Loucy (cell line): ENCODE results near the gene PMEL.
"Not testable (repeated sequence)": the region's sequence is repeated elsewhere in the genome, so short reads cannot be mapped to it uniquely, and the experiment has no call there.

Experiments used
- H2AFZ ChIP-seq: fragments of 200-600 bp; sonication (generic); 2 replicates; pipeline ENCODE4 v1.6.0; 2016; ENCODE audit warnings: antibody characterized with exemption, mild to moderate bottlenecking, low read length, moderate library complexity
- H3F3A ChIP-seq: fragments of 200-600 bp; 2 replicates; pipeline ENCODE4 v1.6.0; 2016; ENCODE audit warnings: antibody characterized with exemption, low read depth, mild to moderate bottlenecking
- H3K27me3 ChIP-seq: fragments of 200-600 bp; sonication (generic); 2 replicates; pipeline ENCODE4 v1.6.1; 2014; ENCODE audit warnings: low read length, mild to moderate bottlenecking; ENCODE audit not compliant: insufficient read depth, poor library complexity, severe bottlenecking
- H3K36me3 ChIP-seq: fragments of 200-600 bp; sonication (generic); 2 replicates; pipeline ENCODE4 v1.6.1; 2016; ENCODE audit warnings: low read length; ENCODE audit not compliant: insufficient read depth
- H3K4me1 ChIP-seq: fragments of 200-600 bp; sonication (generic); 2 replicates; pipeline ENCODE4 v1.5.1; 2014; ENCODE audit warnings: low read length, mild to moderate bottlenecking; ENCODE audit not compliant: insufficient read depth, poor library complexity, severe bottlenecking
- H3K4me2 ChIP-seq: fragments of 200-600 bp; sonication (generic); 2 replicates; pipeline ENCODE4 v1.6.0; 2014; ENCODE audit warnings: antibody characterized with exemption, low read length, low read depth, mild to moderate bottlenecking; ENCODE audit not compliant: poor library complexity, severe bottlenecking
- H3K4me3 ChIP-seq: fragments of 200-600 bp; sonication (generic); 2 replicates; pipeline ENCODE4 v1.5.1; 2014; ENCODE audit warnings: low read length, mild to moderate bottlenecking, mixed read lengths; ENCODE audit not compliant: poor library complexity, severe bottlenecking
- H3K79me2 ChIP-seq: fragments of 200-600 bp; sonication (generic); 2 replicates; pipeline ENCODE4 v1.6.1; 2014; ENCODE audit warnings: low read length; ENCODE audit not compliant: insufficient read depth
- H3K9ac ChIP-seq: fragments of 200-600 bp; sonication (generic); 2 replicates; pipeline ENCODE4 v1.6.0; 2014; ENCODE audit warnings: mild to moderate bottlenecking, low read depth, low read length, moderate library complexity; ENCODE audit not compliant: poor library complexity, severe bottlenecking
- H3K9me2 ChIP-seq: fragments of 200-600 bp; sonication (generic); replicated peaks from 2 replicates; pipeline ENCODE4 v1.6.1; 2016; ENCODE audit warnings: low read depth, low read length, mixed read lengths
- H3K9me3 ChIP-seq: fragments of 200-600 bp; sonication (generic); 2 replicates; pipeline ENCODE4 v1.6.1; 2014; ENCODE audit warnings: mild to moderate bottlenecking, antibody characterized with exemption, low read length, low read depth; ENCODE audit not compliant: insufficient read depth
- H4K20me1 ChIP-seq: fragments of 200-600 bp; sonication (generic); 2 replicates; pipeline ENCODE4 v1.6.0; 2014; ENCODE audit warnings: antibody characterized with exemption, low read length, mild to moderate bottlenecking; ENCODE audit not compliant: insufficient read depth, poor library complexity, severe bottlenecking
- CTCF ChIP-seq: fragments of 200-600 bp; sonication (generic); conservative IDR thresholded peaks from 2 replicates; pipeline ENCODE4 v1.5.1; 2014; ENCODE audit warnings: mild to moderate bottlenecking, antibody characterized with exemption, low read length
- EZH2phosphoT487 ChIP-seq: fragments of 200-600 bp; IDR thresholded peaks from 2 replicates; pipeline ENCODE4 v1.6.1; 2018; ENCODE audit warnings: antibody characterized with exemption, mild to moderate bottlenecking, moderate library complexity, borderline replicate concordance

PMEL gene

GRCh38 chr12:55993230-55993853, 27.5 kb upstream of the PMEL start:
- Histone ChIP-seq H2AFZ (no peak overlapping the region), H3K9me2 (no peaks in the 10 kb centered on the region), H3F3A (no peaks in the 10 kb centered on the region), H3K36me3 (peaks cover 34% of the 10 kb centered on the region; the same call in 1 of the 2 replicates), H3K27me3 (no peaks in the 10 kb centered on the region), H3K79me2 (no peaks in the 10 kb centered on the region), H3K9ac (no peak overlapping the region), H3K4me2 (no peak overlapping the region), H4K20me1 (no peaks in the 10 kb centered on the region), H3K4me1 (no peaks in the 10 kb centered on the region), H3K9me3 (no peaks in the 10 kb centered on the region), H3K4me3 (no peak overlapping the region)
- TF ChIP-seq CTCF (no peak), EZH2phosphoT487 (no peak)

- no peak overlapping the region for H3K4me3 ChIP-seq
- no peaks in the 10 kb centered on the region for H3K27me3 ChIP-seq
- no peaks in the 10 kb centered on the region for H4K20me1 ChIP-seq
- no peak overlapping the region for H2AFZ ChIP-seq
- H3K4me1 ChIP-seq = no peaks in the 10 kb centered on the region
- no peak for TF ChIP-seq EZH2phosphoT487
- no peak for TF ChIP-seq CTCF
- no peaks in the 10 kb centered on the region for H3K79me2 ChIP-seq
- H3K9me2 ChIP-seq = no peaks in the 10 kb centered on the region
- no peak overlapping the region for H3K9ac ChIP-seq
- H3F3A ChIP-seq = no peaks in the 10 kb centered on the region
- no peaks in the 10 kb centered on the region for H3K9me3 ChIP-seq
- H3K36me3 ChIP-seq = peaks cover 34% of the 10 kb centered on the region; the same call in 1 of the 2 replicates
- no peak overlapping the region for H3K4me2 ChIP-seq
Measured at GRCh38 chr12:55991110-55991509, 25.3 kb upstream of the PMEL start.

- not testable (repeated sequence) for H3K4me2 ChIP-seq, H3K79me2 ChIP-seq, H4K20me1 ChIP-seq, H3K9me2 ChIP-seq, H3K9ac ChIP-seq, H3K27me3 ChIP-seq, H3K4me3 ChIP-seq, H3K9me3 ChIP-seq, H2AFZ ChIP-seq, H3F3A ChIP-seq, H3K4me1 ChIP-seq
- peaks cover 16% of the 10 kb centered on the region; the same call in 1 of the 2 replicates for H3K36me3 ChIP-seq
Measured at GRCh38 chr12:55985976-55986375, 20.1 kb upstream of the PMEL start.

- H3K36me3 ChIP-seq = peaks cover 9% of the 10 kb centered on the region; the same call in 1 of the 2 replicates
- H3K4me2 ChIP-seq = no peak overlapping the region
Measured at GRCh38 chr12:55985341-55985740, 19.5 kb upstream of the PMEL start.

More at GRCh38 chr12:55985341-55985740, 19.5 kb upstream of the PMEL start:
- H3K79me2 ChIP-seq = no peaks in the 10 kb centered on the region; the same call in 1 of the 2 replicates
- no peaks in the 10 kb centered on the region for H4K20me1 ChIP-seq
- no peaks in the 10 kb centered on the region for H3K27me3 ChIP-seq
- peaks cover 6% of the 10 kb centered on the region for H3K4me1 ChIP-seq
- no peaks in the 10 kb centered on the region for H3K9me3 ChIP-seq
- H3K9me2 ChIP-seq = no peaks in the 10 kb centered on the region
- no peak overlapping the region for H3K9ac ChIP-seq
- H2AFZ ChIP-seq = no peak overlapping the region
- no peaks in the 10 kb centered on the region for H3F3A ChIP-seq
- TF ChIP-seq CTCF = no peak
- no peak for TF ChIP-seq EZH2phosphoT487
- no peak overlapping the region for H3K4me3 ChIP-seq
